Stimulated activated memory B cell treated with anti-CD40 and anti-IgM and Interleukin-4, amounts not matched to agents 10 μg/mL and 1 μg/mL and 100 μg/mL, for 72 hours (primary cell): ENCODE measurements around the gene SPTBN1.
"Not testable (repeated sequence)": the region's sequence is repeated elsewhere in the genome, so short reads cannot be mapped to it uniquely, and the experiment has no call there.

Experiments
- ATAC-seq: fragments of 150-1000 bp; cut with Tn5 transposase; 2 replicates; pipeline ENCODE4 v1.10.0; 2021
- H3K27ac Mint-ChIP-seq: one replicate; pipeline ENCODE4 v1.8.0; 2022; ENCODE audit warnings: mild to moderate bottlenecking, mixed read lengths
- H3K27me3 Mint-ChIP-seq: one replicate; pipeline ENCODE4 v1.8.0; 2022; ENCODE audit warnings: mixed read lengths
- H3K36me3 Mint-ChIP-seq: one replicate; pipeline ENCODE4 v1.8.0; 2022; ENCODE audit warnings: mixed read lengths
- H3K4me1 Mint-ChIP-seq: one replicate; pipeline ENCODE4 v1.8.0; 2022; ENCODE audit warnings: mixed read lengths
- H3K4me3 Mint-ChIP-seq: one replicate; pipeline ENCODE4 v1.8.0; 2022; ENCODE audit warnings: mild to moderate bottlenecking, moderate library complexity, mixed read lengths
- H3K9me3 Mint-ChIP-seq: one replicate; pipeline ENCODE4 v1.8.0; 2022; ENCODE audit warnings: mixed read lengths

Gene SPTBN1

GRCh38 chr2:54475285-54475684, 19.2 kb downstream of the SPTBN1 start:
- no peak for ATAC-seq
- Mint-ChIP-seq H3K27me3 (no peaks in the 10 kb centered on the region), H3K4me3 (no peak overlapping the region), H3K9me3 (no peaks in the 10 kb centered on the region), H3K4me1 (peaks cover 11% of the 10 kb centered on the region), H3K27ac (no peak overlapping the region), H3K36me3 (no peaks in the 10 kb centered on the region)

GRCh38 chr2:54475919-54476318, 19.8 kb downstream of the SPTBN1 start:
- no peak for ATAC-seq
- Mint-ChIP-seq H3K27ac (no peak overlapping the region), H3K36me3 (no peaks in the 10 kb centered on the region), H3K9me3 (no peaks in the 10 kb centered on the region), H3K4me3 (no peak overlapping the region), H3K4me1 (peaks cover 9% of the 10 kb centered on the region), H3K27me3 (no peaks in the 10 kb centered on the region)

- no peaks in the 10 kb centered on the region for H3K9me3 Mint-ChIP-seq
- no peaks in the 10 kb centered on the region for H3K27me3 Mint-ChIP-seq
- H3K36me3 Mint-ChIP-seq: no peaks in the 10 kb centered on the region
- no peak for ATAC-seq
- no peak overlapping the region for H3K4me3 Mint-ChIP-seq
- no peak overlapping the region for H3K27ac Mint-ChIP-seq
- H3K4me1 Mint-ChIP-seq: no peaks in the 10 kb centered on the region
These were observed 20.7 kb downstream of the SPTBN1 start for GRCh38 chr2:54476852-54477251.

DNA sequence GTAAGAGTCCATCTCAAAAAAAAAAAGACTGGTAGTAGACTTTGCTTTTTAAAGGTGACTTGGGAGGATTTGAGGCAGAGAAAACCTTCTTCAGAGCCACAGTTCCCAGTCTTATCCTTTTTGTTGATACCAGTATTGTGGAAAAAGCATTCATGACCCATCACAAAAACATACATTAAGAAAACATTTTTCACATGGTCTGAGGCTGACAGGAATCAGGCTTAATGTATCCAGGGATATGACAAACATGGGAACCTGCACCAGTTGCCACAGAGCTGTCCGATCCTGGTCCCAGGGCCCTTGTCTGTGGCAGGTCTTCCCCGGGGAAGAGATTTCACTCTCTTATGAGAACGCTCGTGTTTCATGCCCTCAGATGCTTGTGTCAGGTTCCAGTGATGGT, 21.8 kb downstream of the SPTBN1 start:
- H3K9me3 Mint-ChIP-seq: no peaks in the 10 kb centered on the region
- no peak overlapping the region for H3K4me3 Mint-ChIP-seq
- no peaks in the 10 kb centered on the region for H3K4me1 Mint-ChIP-seq
- no peaks in the 10 kb centered on the region for H3K27me3 Mint-ChIP-seq
- no peak for ATAC-seq
- H3K27ac Mint-ChIP-seq: no peak overlapping the region
- no peaks in the 10 kb centered on the region for H3K36me3 Mint-ChIP-seq

- Mint-ChIP-seq H3K4me1 (no peaks in the 10 kb centered on the region), H3K27ac (no peak overlapping the region), H3K27me3 (no peaks in the 10 kb centered on the region), H3K36me3 (no peaks in the 10 kb centered on the region), H3K4me3 (no peak overlapping the region), H3K9me3 (no peaks in the 10 kb centered on the region)
- no peak for ATAC-seq
These were observed 22.8 kb downstream of the SPTBN1 start for GRCh38 chr2:54478899-54479298.

DNA sequence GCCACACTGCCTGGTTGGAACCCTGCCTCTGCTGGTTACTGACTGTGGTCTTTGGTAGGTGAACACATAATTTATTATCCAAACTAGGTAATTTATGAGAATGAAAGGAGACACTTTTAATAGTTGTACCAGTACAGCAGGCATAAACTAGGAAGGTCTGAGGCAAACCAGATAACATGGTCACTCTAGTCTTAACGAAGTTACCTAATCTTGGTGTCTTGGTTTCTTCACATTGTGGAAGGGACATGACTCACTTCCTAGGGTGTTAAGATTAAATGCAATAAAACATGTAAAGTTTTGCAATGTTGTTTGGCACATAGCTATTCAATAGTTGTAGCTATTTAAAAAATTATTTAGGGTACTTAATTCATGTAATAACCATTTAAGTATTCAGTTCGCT, 23.3 kb downstream of the SPTBN1 start:
- Mint-ChIP-seq H3K4me1 (no peaks in the 10 kb centered on the region), H3K27ac (no peak overlapping the region), H3K36me3 (no peaks in the 10 kb centered on the region), H3K27me3 (no peaks in the 10 kb centered on the region), H3K4me3 (no peak overlapping the region), H3K9me3 (no peaks in the 10 kb centered on the region)
- ATAC-seq: no peak

DNA sequence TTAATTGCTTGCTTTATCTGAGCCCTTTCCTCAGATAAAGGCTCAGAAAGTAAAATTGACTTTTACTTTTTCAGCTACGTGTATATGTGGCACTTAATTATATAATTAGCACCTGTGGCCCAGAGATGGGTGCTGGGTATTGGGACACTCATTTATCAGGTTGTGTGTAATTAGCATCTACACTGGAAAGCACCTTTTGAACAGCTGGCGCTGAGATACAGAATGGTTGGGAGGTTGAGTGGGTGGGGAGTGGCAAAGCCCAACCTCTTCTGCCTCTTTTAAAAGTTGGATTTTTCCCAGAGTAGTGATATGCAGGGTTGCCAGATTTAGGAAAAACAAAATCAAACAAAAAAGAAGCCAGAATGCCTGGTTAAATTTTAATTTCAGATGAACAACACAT, 23.9 kb downstream of the SPTBN1 start:
- Mint-ChIP-seq H3K9me3 (peaks cover 6% of the 10 kb centered on the region), H3K36me3 (peaks cover 2% of the 10 kb centered on the region), H3K4me1 (no peaks in the 10 kb centered on the region), H3K27me3 (no peaks in the 10 kb centered on the region), H3K4me3 (no peak overlapping the region), H3K27ac (no peak overlapping the region)
- no peak for ATAC-seq

DNA sequence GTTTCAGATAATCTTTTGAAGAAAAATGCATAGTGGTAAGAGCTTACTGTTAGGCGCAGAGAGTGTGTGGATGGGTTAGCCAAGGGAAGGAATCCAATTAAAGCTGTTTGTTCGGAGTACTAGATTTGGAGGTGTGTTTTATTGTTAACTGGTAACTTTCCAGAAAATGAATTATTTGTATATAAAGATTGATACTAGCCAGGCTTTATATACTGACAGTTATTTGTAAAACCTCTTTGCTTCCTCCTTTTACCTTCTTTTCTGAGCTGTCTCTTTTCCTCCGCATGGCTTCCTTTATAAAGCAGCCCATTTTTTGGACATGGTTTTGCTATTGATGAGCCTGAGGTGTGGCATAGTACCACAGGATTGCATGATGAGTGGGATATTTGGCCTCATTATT, 25.6 kb downstream of the SPTBN1 start:
- Mint-ChIP-seq H3K4me1 (no peaks in the 10 kb centered on the region), H3K27ac (no peak overlapping the region), H3K27me3 (no peaks in the 10 kb centered on the region), H3K4me3 (no peak overlapping the region), H3K36me3 (peaks cover 5% of the 10 kb centered on the region), H3K9me3 (peaks cover 7% of the 10 kb centered on the region)
- no peak for ATAC-seq

GRCh38 chr2:54482715-54483114, 26.6 kb downstream of the SPTBN1 start:
- peaks cover 7% of the 10 kb centered on the region for H3K9me3 Mint-ChIP-seq
- no peak overlapping the region for H3K27ac Mint-ChIP-seq
- H3K4me3 Mint-ChIP-seq: no peak overlapping the region
- H3K4me1 Mint-ChIP-seq: no peaks in the 10 kb centered on the region
- no peaks in the 10 kb centered on the region for H3K27me3 Mint-ChIP-seq
- no peak for ATAC-seq
- peaks cover 5% of the 10 kb centered on the region for H3K36me3 Mint-ChIP-seq

DNA sequence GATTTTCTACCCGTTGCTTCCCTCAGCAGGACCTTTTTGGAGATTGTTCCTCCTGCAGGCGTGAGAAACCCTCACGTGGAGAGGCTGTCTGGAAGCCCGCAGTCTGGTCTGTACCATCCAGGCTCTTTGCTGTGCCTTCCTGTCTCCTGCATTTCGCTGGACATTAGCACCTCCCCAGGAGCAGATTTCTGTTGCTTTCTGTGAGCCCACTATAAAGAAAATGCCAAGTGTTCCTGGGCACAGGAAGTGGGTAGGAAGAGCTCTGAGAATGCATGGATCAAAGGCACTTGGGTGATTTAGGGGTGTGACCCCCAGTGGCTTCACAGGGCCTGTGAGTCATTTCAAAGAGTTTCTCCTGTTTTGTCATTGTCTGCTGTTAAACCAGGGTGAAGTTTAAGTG, 27.3 kb downstream of the SPTBN1 start:
- H3K4me1 Mint-ChIP-seq: no peaks in the 10 kb centered on the region
- peaks cover 5% of the 10 kb centered on the region for H3K27me3 Mint-ChIP-seq
- H3K27ac Mint-ChIP-seq: no peak overlapping the region
- H3K4me3 Mint-ChIP-seq: no peak overlapping the region
- H3K9me3 Mint-ChIP-seq: peaks cover 7% of the 10 kb centered on the region
- peaks cover 5% of the 10 kb centered on the region for H3K36me3 Mint-ChIP-seq
- no peak for ATAC-seq

- not testable (repeated sequence) for H3K4me1 Mint-ChIP-seq, H3K4me3 Mint-ChIP-seq, H3K36me3 Mint-ChIP-seq, ATAC-seq, H3K27ac Mint-ChIP-seq, H3K9me3 Mint-ChIP-seq
- H3K27me3 Mint-ChIP-seq: peaks cover 15% of the 10 kb centered on the region
These were observed 29.6 kb downstream of the SPTBN1 start for GRCh38 chr2:54485756-54486155.

GRCh38 chr2:54486766-54487165, 30.6 kb downstream of the SPTBN1 start:
- no peaks in the 10 kb centered on the region for H3K4me1 Mint-ChIP-seq
- no peak for ATAC-seq
- peaks cover 17% of the 10 kb centered on the region for H3K27me3 Mint-ChIP-seq
- H3K27ac Mint-ChIP-seq: no peak overlapping the region
- H3K36me3 Mint-ChIP-seq: peaks cover 5% of the 10 kb centered on the region
- no peak overlapping the region for H3K4me3 Mint-ChIP-seq
- H3K9me3 Mint-ChIP-seq: peaks cover 7% of the 10 kb centered on the region

GRCh38 chr2:54490863-54491262, 34.7 kb downstream of the SPTBN1 start:
- Mint-ChIP-seq H3K4me1 (no peaks in the 10 kb centered on the region), H3K27me3 (peaks cover 17% of the 10 kb centered on the region), H3K4me3 (no peak overlapping the region), H3K9me3 (no peaks in the 10 kb centered on the region), H3K36me3 (no peaks in the 10 kb centered on the region), H3K27ac (no peak overlapping the region)
- ATAC-seq: no peak

DNA sequence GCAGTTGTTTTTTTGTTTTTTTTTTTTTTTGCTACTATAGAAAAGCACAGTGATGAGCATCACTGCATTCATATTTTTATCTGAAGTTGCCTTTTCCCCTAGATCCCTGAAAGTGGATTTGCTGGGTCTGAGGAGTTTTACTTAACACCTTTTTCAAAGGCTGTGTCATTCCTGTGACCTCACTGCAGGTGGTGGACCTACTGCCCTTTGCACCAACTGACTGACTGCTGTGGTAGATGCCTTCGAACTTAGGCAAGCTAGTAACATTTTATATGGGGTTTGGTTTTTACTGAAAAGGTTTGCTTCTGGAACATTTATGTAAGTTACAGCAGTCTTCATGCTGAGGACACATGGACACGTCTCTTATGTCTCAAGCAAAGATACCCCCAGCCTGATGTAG, 36.2 kb downstream of the SPTBN1 start:
- Mint-ChIP-seq H3K27ac (no peak overlapping the region), H3K27me3 (peaks cover 17% of the 10 kb centered on the region), H3K4me1 (no peaks in the 10 kb centered on the region), H3K4me3 (no peak overlapping the region), H3K36me3 (no peaks in the 10 kb centered on the region), H3K9me3 (no peaks in the 10 kb centered on the region)
- no peak for ATAC-seq

DNA sequence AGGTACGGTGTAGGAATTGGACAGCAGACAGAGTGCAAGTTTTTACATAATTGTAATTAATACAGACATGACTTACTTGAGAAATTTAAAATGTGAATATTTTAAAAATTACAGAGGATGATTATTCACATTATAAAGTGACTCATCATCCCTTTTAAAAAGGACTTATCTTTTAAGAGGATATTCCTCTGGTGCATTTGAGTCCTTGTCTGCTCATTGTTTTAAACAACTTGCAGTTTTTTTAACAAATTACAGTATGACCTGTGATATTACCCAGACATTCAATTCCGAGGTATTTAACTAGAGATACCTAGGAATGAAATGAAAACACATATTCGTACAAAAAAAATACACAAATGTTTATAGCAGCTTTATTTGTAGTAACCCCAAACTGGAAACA, 38.0 kb downstream of the SPTBN1 start:
- Mint-ChIP-seq H3K27ac (no peak overlapping the region), H3K4me1 (no peaks in the 10 kb centered on the region), H3K9me3 (no peaks in the 10 kb centered on the region), H3K36me3 (no peaks in the 10 kb centered on the region), H3K27me3 (peaks cover 9% of the 10 kb centered on the region), H3K4me3 (no peak overlapping the region)
- no peak for ATAC-seq

DNA sequence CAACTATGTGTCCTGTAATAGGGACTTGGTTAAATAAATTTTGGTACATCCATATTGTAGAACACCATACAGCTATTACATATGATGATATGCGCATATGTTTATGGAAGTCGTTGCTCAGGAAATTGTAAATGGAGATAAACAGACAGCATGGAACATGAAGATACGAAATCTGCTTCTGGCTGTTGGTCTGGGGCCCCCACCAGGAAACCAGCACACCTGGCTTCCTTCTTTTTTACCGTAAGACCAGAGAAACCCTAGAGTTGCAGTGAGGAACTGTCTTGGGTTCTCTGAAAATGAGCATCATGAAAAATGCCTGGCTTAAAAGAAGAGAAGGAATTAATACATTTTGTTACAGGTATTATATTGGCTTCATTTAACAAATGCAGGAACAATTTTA, 40.8 kb downstream of the SPTBN1 start:
- no peak overlapping the region for H3K27ac Mint-ChIP-seq
- no peaks in the 10 kb centered on the region for H3K4me1 Mint-ChIP-seq
- H3K27me3 Mint-ChIP-seq: no peaks in the 10 kb centered on the region
- no peaks in the 10 kb centered on the region for H3K36me3 Mint-ChIP-seq
- H3K4me3 Mint-ChIP-seq: no peak overlapping the region
- no peak for ATAC-seq
- no peaks in the 10 kb centered on the region for H3K9me3 Mint-ChIP-seq
